ENCODE measurements around the gene NPC2.

The NPC2 gene

GRCh38 chr14:74507840-74508239 lies 14.7 kb upstream of the NPC2 start:
- no peak for TF ChIP-seq REST (IDR thresholded peaks at IDR 0.05; ENCODE audit: insufficient read depth in 1 of 2, low read depth in 2 of 2, low read length in 2 of 2)
- TF ChIP-seq TAF1 (IDR thresholded peaks at IDR 0.05; ENCODE audit: borderline replicate concordance, insufficient read depth, low read length) = no peak
- TF ChIP-seq POLR2AphosphoS5 (IDR thresholded peaks at IDR 0.05; ENCODE audit: low read depth, low read length) = no peak
- TF ChIP-seq SIN3A (IDR thresholded peaks at IDR 0.05; ENCODE audit: borderline replicate concordance, insufficient read depth, low read length) = no peak
- TF ChIP-seq FOXP2 (optimal IDR thresholded peaks at IDR 0.05; ENCODE audit: borderline replicate concordance, extremely low read depth, extremely low read length, insufficient read depth) = no peak

- TF ChIP-seq POLR2AphosphoS5 (IDR thresholded peaks at IDR 0.05; ENCODE audit: low read depth, low read length) (no peak), TAF1 (IDR thresholded peaks at IDR 0.05; ENCODE audit: borderline replicate concordance, insufficient read depth, low read length) (no peak), FOXP2 (optimal IDR thresholded peaks at IDR 0.05; ENCODE audit: borderline replicate concordance, extremely low read depth, extremely low read length, insufficient read depth) (no peak), REST (IDR thresholded peaks at IDR 0.05; ENCODE audit: insufficient read depth in 1 of 2, low read depth in 2 of 2, low read length in 2 of 2) (no peak), SIN3A (IDR thresholded peaks at IDR 0.05; ENCODE audit: borderline replicate concordance, insufficient read depth, low read length) (no peak)
Measured at GRCh38 chr14:74507085-74507484, 14.0 kb upstream of the NPC2 start.

GRCh38 chr14:74506411-74506851 lies 13.3 kb upstream of the NPC2 start:
- TF ChIP-seq FOXP2 (optimal IDR thresholded peaks at IDR 0.05; ENCODE audit: borderline replicate concordance, extremely low read depth, extremely low read length, insufficient read depth) (no peak), SIN3A (IDR thresholded peaks at IDR 0.05; ENCODE audit: borderline replicate concordance, insufficient read depth, low read length) (no peak), REST (IDR thresholded peaks at IDR 0.05; ENCODE audit: insufficient read depth in 1 of 2, low read depth in 2 of 2, low read length in 2 of 2) (no peak), POLR2AphosphoS5 (IDR thresholded peaks at IDR 0.05; ENCODE audit: low read depth, low read length) (no peak), TAF1 (IDR thresholded peaks at IDR 0.05; ENCODE audit: borderline replicate concordance, insufficient read depth, low read length) (no peak)

GRCh38 chr14:74505831-74506230 lies 12.7 kb upstream of the NPC2 start:
- no peak for TF ChIP-seq TAF1 (IDR thresholded peaks at IDR 0.05; ENCODE audit: borderline replicate concordance, insufficient read depth, low read length)
- no peak for TF ChIP-seq SIN3A (IDR thresholded peaks at IDR 0.05; ENCODE audit: borderline replicate concordance, insufficient read depth, low read length)
- TF ChIP-seq REST (IDR thresholded peaks at IDR 0.05; ENCODE audit: insufficient read depth in 1 of 2, low read depth in 2 of 2, low read length in 2 of 2) = no peak
- TF ChIP-seq POLR2AphosphoS5 (IDR thresholded peaks at IDR 0.05; ENCODE audit: low read depth, low read length) = no peak
- no peak for TF ChIP-seq FOXP2 (optimal IDR thresholded peaks at IDR 0.05; ENCODE audit: borderline replicate concordance, extremely low read depth, extremely low read length, insufficient read depth)
